CD4-positive, alpha-beta T cell (primary cell): ENCODE data around the gene SPACA6. TPM values are rescaled to one million over a fixed set of nuclear protein-coding genes. Genes with fewer than 3 reads are reported as not detected.

Experiments
- ATAC-seq: fragments of 200-7000 bp; cut with Tn5 transposase; one replicate; pipeline ENCODE4 v1.10.0; 2022; ENCODE audit warnings: mild to moderate bottlenecking; ENCODE audit not compliant: poor library complexity
- CTCF ChIA-PET: fragments of 350-600 bp; sonication (Branson Sonifier 250); formaldehyde crosslinking; loops from one replicate; lab custom pipeline; 2021; ENCODE audit warnings: antibody characterized with exemption, inconsistent platforms; lab: Charles Lee
- POLR2A ChIA-PET: fragments of 350-600 bp; sonication (Branson Sonifier 250); formaldehyde crosslinking; loops from one replicate; lab custom pipeline; 2021; ENCODE audit warnings: antibody characterized with exemption, inconsistent platforms; lab: Charles Lee
- DNase-seq, 14 experiments: peaks; one replicate each; pipeline ENCODE4 v3.0.0-alpha.2; 2013 to 2020; ENCODE audit warnings: mixed read lengths in 2 of 14
- H3K27ac ChIP-seq, 2 donors: one replicate each; pipeline versions ENCODE4 v1.5.1 to v1.7.0; 2013; ENCODE audit warnings: low read length in 2 of 2, low read depth in 1 of 2, mild to moderate bottlenecking in 1 of 2
- H3K27me3 ChIP-seq, 2 experiments: 1 replicate in 1 of 2; 2 replicates in 1 of 2; pipeline versions ENCODE4 v1.6.1 to v1.7.0; 2013; ENCODE audit warnings: low read length in 2 of 2, control low read depth in 1 of 2, mild to moderate bottlenecking in 1 of 2, moderate library complexity in 1 of 2; ENCODE audit not compliant: insufficient read depth in 2 of 2, control insufficient read depth in 1 of 2
- H3K36me3 ChIP-seq: one replicate; pipeline ENCODE4 v1.6.1; 2013; ENCODE audit warnings: low read length, control low read depth; ENCODE audit not compliant: insufficient read depth
- H3K4me1 ChIP-seq: one replicate; pipeline ENCODE4 v1.6.1; 2013; ENCODE audit warnings: low read length, control low read depth; ENCODE audit not compliant: insufficient read depth
- H3K4me3 ChIP-seq: one replicate; pipeline ENCODE4 v1.5.1; 2013; ENCODE audit warnings: mild to moderate bottlenecking, low read length, moderate library complexity
- H3K9me3 ChIP-seq, 2 experiments: 1 replicate in 1 of 2; 2 replicates in 1 of 2; pipeline versions ENCODE4 v1.6.1 to v1.7.0; 2013; ENCODE audit warnings: low read length in 2 of 2, mild to moderate bottlenecking in 2 of 2, control low read depth in 1 of 2, moderate library complexity in 1 of 2; ENCODE audit not compliant: control insufficient read depth in 1 of 2, insufficient read depth in 1 of 2
- H3K27ac Mint-ChIP-seq: one replicate; pipeline ENCODE4 v1.8.0; 2020; ENCODE audit warnings: mixed read lengths
- H3K27me3 Mint-ChIP-seq: one replicate; pipeline ENCODE4 v1.8.0; 2021; ENCODE audit warnings: mixed read lengths
- H3K36me3 Mint-ChIP-seq: one replicate; pipeline ENCODE4 v1.8.0; 2021; ENCODE audit warnings: low read depth, mixed read lengths
- H3K4me1 Mint-ChIP-seq: one replicate; pipeline ENCODE4 v1.8.0; 2021; ENCODE audit warnings: low read depth, mixed read lengths
- H3K4me3 Mint-ChIP-seq: one replicate; pipeline ENCODE4 v1.8.0; 2020; ENCODE audit warnings: mild to moderate bottlenecking, mixed read lengths
- H3K9me3 Mint-ChIP-seq: one replicate; pipeline ENCODE4 v1.8.0; 2020; ENCODE audit warnings: mixed read lengths
- intact Hi-C, 2 experiments: fragments of 100-400 bp; cut with DNase I in 1 of 2; cut with micrococcal nuclease in 1 of 2; formaldehyde crosslinking; loops; one replicate each; pipeline versions ENCODE4 v1.15.1 to v1.9.0; 2023 to 2025; cut with DNase I, micrococcal nuclease
- total RNA-seq, 174 experiments: library from RNA in 2 of 174; stranded (reverse) in 2 of 174; gene quantifications; one replicate each; pipeline ENCODE4 v1.2.3 and lab custom pipeline; 2021 to 2026
- TF ChIP-seq, protein P1 (sequence below): fragments of 200-600 bp; IDR thresholded peaks from one replicate; pipeline ENCODE4 v1.8.0; 2022; ENCODE audit warnings: antibody characterized with exemption, mild to moderate bottlenecking

Gene SPACA6
- total RNA-seq, 2 experiments from 2014 or later: 2.8 to 3.6 TPM

DNA sequence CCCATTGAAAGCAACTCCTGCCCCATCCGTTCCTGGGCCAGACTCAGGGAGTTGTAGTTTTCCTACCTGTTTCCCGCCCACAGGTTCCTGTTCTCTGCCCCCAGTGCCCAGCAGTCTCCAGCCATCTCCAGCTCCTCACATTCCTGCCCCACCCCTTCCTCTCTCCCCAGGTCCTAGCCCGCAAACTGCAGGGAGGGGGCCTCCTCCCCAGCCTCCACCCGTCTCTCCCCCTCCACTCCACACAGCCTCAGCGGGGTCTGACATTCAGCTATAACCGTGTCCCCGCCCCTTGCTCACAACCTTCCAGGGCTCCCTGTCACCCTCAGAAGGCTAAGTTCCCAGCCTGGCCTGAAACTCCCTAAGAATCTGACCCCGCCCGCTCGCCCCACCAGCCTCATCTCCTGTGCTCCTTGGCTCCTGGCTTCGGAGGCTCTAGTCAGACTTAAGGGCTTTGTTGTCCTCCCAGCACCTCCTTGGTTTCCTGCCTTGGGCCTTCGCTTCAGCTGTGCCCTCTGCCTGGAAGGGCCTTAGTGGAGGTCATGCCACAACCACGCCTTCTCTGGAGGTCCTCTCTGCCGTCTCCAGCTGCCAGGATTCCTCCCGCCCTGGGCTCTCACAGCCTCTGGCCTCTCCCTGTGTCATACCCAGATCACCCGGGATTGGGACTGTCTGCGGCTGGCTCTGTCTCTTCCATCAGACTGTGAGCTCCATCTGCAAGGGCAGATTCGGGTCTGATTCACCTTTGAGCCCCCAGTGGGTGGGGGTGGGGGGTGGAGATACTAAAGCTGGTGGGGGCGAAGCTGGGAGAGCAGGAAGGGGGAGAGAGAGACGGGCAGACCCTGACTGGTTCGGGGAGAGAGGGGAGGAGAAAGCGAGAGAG, 5.1 kb upstream of the SPACA6 start:
- H3K4me1 Mint-ChIP-seq: peaks cover 18% of the 10 kb centered on the region
- no peak for ATAC-seq
- peak overlapping the region; percentile 82 for H3K4me3 Mint-ChIP-seq
- no peaks in the 10 kb centered on the region for H3K36me3 Mint-ChIP-seq
- H3K27ac Mint-ChIP-seq: peak overlapping the region; percentile 15
- H3K4me3 ChIP-seq: no peak overlapping the region
- peaks cover 33% of the 10 kb centered on the region for H3K4me1 ChIP-seq
- no peak for DNase-seq
- ChIA-PET CTCF (no interaction called here), POLR2A (interaction anchor here (1.1 to 1.4 kb wide), 3 partner anchors 11 to 22 kb away, joined by 3 to 4 read pairs (median 4); no protein-coding TSS in a partner anchor)
- H3K27me3 ChIP-seq: no peaks in the 10 kb centered on the region
- H3K27me3 Mint-ChIP-seq: no peaks in the 10 kb centered on the region
- TF ChIP-seq, protein P1, sequence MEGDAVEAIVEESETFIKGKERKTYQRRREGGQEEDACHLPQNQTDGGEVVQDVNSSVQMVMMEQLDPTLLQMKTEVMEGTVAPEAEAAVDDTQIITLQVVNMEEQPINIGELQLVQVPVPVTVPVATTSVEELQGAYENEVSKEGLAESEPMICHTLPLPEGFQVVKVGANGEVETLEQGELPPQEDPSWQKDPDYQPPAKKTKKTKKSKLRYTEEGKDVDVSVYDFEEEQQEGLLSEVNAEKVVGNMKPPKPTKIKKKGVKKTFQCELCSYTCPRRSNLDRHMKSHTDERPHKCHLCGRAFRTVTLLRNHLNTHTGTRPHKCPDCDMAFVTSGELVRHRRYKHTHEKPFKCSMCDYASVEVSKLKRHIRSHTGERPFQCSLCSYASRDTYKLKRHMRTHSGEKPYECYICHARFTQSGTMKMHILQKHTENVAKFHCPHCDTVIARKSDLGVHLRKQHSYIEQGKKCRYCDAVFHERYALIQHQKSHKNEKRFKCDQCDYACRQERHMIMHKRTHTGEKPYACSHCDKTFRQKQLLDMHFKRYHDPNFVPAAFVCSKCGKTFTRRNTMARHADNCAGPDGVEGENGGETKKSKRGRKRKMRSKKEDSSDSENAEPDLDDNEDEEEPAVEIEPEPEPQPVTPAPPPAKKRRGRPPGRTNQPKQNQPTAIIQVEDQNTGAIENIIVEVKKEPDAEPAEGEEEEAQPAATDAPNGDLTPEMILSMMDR: no peak
- intact Hi-C loops: no loop called here
- peaks cover 8 to 10% of the 10 kb centered on the region in 2 experiments for H3K9me3 ChIP-seq
- no peaks in the 10 kb centered on the region for H3K36me3 ChIP-seq
- no peak overlapping the region for H3K27ac ChIP-seq
- H3K9me3 Mint-ChIP-seq: peaks cover 5% of the 10 kb centered on the region

DNA sequence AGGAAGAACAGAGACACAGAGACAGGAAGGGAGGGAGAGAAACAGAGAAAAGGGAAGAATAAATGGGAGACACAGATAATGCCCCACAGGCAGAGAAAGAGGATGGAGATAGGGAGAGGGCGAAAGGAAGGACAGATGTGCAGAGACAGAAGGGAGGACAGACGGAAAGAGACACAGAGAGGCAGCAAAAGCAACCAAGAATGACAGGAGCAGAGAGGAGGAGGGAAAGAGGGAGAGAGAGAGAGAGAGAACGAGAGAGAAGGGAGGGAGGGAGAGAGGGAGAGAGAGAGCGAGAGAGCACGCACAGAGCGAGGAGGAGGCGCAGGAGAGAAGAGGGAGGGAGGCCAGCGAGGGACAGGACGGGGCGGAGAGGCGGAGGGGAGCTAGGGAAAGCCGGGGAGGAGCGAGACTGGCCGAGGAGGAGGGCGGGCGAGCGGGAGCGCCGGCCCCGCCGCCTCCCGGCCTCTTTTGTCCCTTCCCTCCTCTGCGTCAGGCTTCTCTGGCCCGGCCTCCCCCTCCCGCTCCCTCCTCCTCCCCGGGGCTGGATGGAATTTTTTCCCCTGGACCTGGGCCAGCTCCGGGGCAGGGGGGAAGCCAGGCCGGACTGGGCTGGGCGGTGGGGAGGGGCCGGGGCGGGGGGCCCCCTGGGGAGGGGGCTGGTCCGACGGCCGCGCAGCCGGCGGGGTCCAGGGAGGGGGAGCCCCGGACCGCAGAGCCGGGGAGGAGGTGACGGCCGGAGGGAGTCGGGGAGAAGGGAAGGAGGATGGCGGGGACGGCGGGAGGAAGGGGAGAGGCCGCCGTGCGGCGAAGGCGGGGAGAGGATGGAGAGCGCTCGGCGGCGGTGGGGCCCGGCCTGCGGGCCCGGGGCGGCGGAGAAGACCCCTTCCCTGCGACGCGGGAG, 4.2 kb upstream of the SPACA6 start:
- peaks cover 18% of the 10 kb centered on the region for H3K4me1 Mint-ChIP-seq
- DNase-seq (peak in 4 of 14 experiments; percentile 9 to 56 (median 38)), ATAC-seq (no peak)
- Histone ChIP-seq H3K9me3 (peaks cover 8 to 10% of the 10 kb centered on the region in 2 experiments), H3K36me3 (no peaks in the 10 kb centered on the region), H3K4me3 (peak overlapping the region; percentile 75), H3K4me1 (peaks cover 33% of the 10 kb centered on the region), H3K27ac (no peak overlapping the region), H3K27me3 (no peaks in the 10 kb centered on the region)
- peaks cover 5% of the 10 kb centered on the region for H3K9me3 Mint-ChIP-seq
- H3K27me3 Mint-ChIP-seq: no peaks in the 10 kb centered on the region
- TF ChIP-seq, protein P1: no peak
- H3K4me3 Mint-ChIP-seq: peak overlapping the region; percentile 82
- no peaks in the 10 kb centered on the region for H3K36me3 Mint-ChIP-seq
- intact Hi-C loops: no loop called here
- POLR2A ChIA-PET: interaction anchor here (1.2 to 1.4 kb wide), 2 partner anchors 10 to 15 kb away, joined by 3 to 4 read pairs; no protein-coding TSS in a partner anchor
- CTCF ChIA-PET: no interaction called here
- H3K27ac Mint-ChIP-seq: peak overlapping the region; percentile 15
